ENCODE results near the gene SLC2A11. TPM values are rescaled to one million over a fixed set of nuclear protein-coding genes. Genes with fewer than 3 reads are reported as not detected.

SLC2A11 gene
- total and polyA plus RNA-seq, 9 donors, result 13.7 to 25.3 (median 16.8) TPM

- H3K27ac ChIP-seq, result no peak overlapping the region
Measured at GRCh38 chr22:23822101-23822671, 35.5 kb upstream of the SLC2A11 start.

GRCh38 chr22:23823331-23823791 lies 34.3 kb upstream of the SLC2A11 start:
- TF ChIP-seq EP300 (IDR thresholded peaks at IDR 0.05) (no peak), POLR2A (IDR thresholded peaks at IDR 0.05) (no peak), CTCF (IDR thresholded peaks at IDR 0.05) (no peak)
- WGBS, 3 donors, result 54 to 68% (median 58%) methylated on average over 14 of the region's 14 CpGs
- Histone ChIP-seq H3K4me1 (ENCODE audit: insufficient read depth) (peaks cover 2% of the 10 kb centered on the region), H3K27me3 (no peaks in the 10 kb centered on the region), H3K9me3 (no peaks in the 10 kb centered on the region), H3K36me3 (no peaks in the 10 kb centered on the region), H3K4me3 (no peak overlapping the region), H3K27ac (no peak overlapping the region)
- intact Hi-C loops (cut with DNase I), result no loop called here
- peak in 1 of 5 donors; percentile 24 for DNase-seq

More at GRCh38 chr22:23822101-23822671, 35.5 kb upstream of the SLC2A11 start:
- no peaks in the 10 kb centered on the region for H3K36me3 ChIP-seq
- no peaks in the 10 kb centered on the region for H3K9me3 ChIP-seq
- 65 to 73% (median 71%) methylated on average over 5 to 6 of the region's 6 CpGs for WGBS, 3 donors
- intact Hi-C loops (cut with DNase I), result no loop called here
- DNase-seq, result no peak
- H3K4me3 ChIP-seq, result no peak overlapping the region
- H3K4me1 ChIP-seq (ENCODE audit: insufficient read depth), result peaks cover 2% of the 10 kb centered on the region
- no peaks in the 10 kb centered on the region for H3K27me3 ChIP-seq
- TF ChIP-seq EP300 (IDR thresholded peaks at IDR 0.05) (no peak), CTCF (IDR thresholded peaks at IDR 0.05) (no peak)

GRCh38 chr22:23824476-23825245 lies 33.0 kb upstream of the SLC2A11 start:
- intact Hi-C loops (cut with DNase I), result no loop called here
- Histone ChIP-seq H3K27ac (no peak overlapping the region), H3K27me3 (no peaks in the 10 kb centered on the region), H3K36me3 (no peaks in the 10 kb centered on the region), H3K4me1 (ENCODE audit: insufficient read depth) (peaks cover 2% of the 10 kb centered on the region), H3K4me3 (no peak overlapping the region), H3K9me3 (no peaks in the 10 kb centered on the region)
- 72 to 85% (median 79%) methylated on average over 13 of the region's 13 CpGs for WGBS, 3 donors
- DNase-seq, result peak in 1 of 5 donors; percentile 29
- TF ChIP-seq EP300 (IDR thresholded peaks at IDR 0.05), result no peak
- TF ChIP-seq CTCF (IDR thresholded peaks at IDR 0.05), result no peak

- H3K9me3 ChIP-seq, result no peaks in the 10 kb centered on the region
- intact Hi-C loops (cut with DNase I), result no loop called here
- WGBS, 3 donors, result 89 to 90% (median 89%) methylated on average over 12 of the region's 12 CpGs
- no peak overlapping the region for H3K27ac ChIP-seq
- H3K36me3 ChIP-seq, result no peaks in the 10 kb centered on the region
- DNase-seq, result peak in 1 of 5 donors; percentile 24
- H3K27me3 ChIP-seq, result no peaks in the 10 kb centered on the region
- no peak for TF ChIP-seq CTCF (IDR thresholded peaks at IDR 0.05)
- H3K4me3 ChIP-seq, result no peak overlapping the region
- H3K4me1 ChIP-seq (ENCODE audit: insufficient read depth), result peaks cover 2% of the 10 kb centered on the region
Measured at GRCh38 chr22:23825246-23825905, 32.3 kb upstream of the SLC2A11 start.
